ENCODE results near the gene SMOC2. TPM values are rescaled to one million over a fixed set of nuclear protein-coding genes. Genes with fewer than 3 reads are reported as not detected.

The SMOC2 gene
- total RNA-seq, 1 experiment from 2014 or later = 0.42 TPM

DNA sequence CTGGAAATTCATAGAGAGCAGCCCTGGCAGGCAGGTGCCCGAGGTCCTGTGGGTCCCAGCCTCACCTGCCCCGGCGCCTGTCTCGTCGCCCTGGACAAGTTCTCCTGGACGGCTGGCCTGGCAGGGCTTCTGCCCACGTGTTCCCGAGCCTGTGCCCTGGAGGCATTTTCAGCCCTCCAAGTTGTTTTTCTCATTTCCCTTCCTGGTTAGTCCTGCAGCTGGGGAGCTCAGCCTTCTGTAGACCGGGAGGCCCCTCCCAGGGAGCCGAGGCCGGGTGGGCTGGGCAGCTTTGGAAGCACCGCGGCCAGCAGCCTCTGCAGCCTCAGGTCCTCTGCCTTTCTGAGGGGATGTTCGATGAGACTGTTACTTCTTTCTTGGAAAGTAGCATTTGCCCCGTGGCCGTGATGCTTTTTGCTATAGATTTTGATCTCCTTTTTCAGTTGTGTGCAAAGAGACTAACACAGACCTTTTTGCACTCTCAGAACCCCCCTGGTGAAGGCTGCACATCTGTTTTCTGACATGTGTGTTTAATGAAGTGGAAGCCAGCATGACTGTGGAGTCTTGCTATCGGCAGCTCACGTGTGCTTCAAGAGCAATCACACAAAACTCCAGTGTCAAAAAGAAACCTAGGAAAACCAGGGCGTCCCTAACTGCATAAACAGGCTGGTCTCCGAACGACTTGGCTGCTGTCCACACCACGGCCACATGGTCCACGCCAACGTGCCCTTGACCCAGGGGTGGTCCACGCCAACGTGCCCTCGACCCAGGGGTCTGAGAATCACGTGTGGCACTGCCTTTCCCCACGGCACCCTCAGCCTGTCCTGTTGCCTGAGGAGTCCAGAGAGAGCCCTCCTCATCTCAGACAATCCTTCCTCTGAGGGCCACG, 207.5 kb downstream of the SMOC2 start (continued):
- TF ChIP-seq CBX3 (IDR thresholded peaks at IDR 0.05; ENCODE audit: low read depth) = no peak
- no peak for TF ChIP-seq SRF (IDR thresholded peaks at IDR 0.05; ENCODE audit: low read depth)
- no peak for TF ChIP-seq JUND (IDR thresholded peaks at IDR 0.05)
- TF ChIP-seq RAD21 (IDR thresholded peaks at IDR 0.05; ENCODE audit: low read depth) = no peak
- no peak for TF ChIP-seq SIN3A (IDR thresholded peaks at IDR 0.05; ENCODE audit: low read depth)
- no peak for TF ChIP-seq FOSL1 (IDR thresholded peaks at IDR 0.05; ENCODE audit: low read depth)
- no peak for TF ChIP-seq TCF7L2 (IDR thresholded peaks at IDR 0.05; ENCODE audit: borderline replicate concordance, extremely low read depth, insufficient read depth, insufficient read length)
- TF ChIP-seq EZH2phosphoT487 (IDR thresholded peaks at IDR 0.05; ENCODE audit: borderline replicate concordance) = no peak

- no peaks in the 10 kb centered on the region for H3K9me3 ChIP-seq (ENCODE audit: control insufficient read depth in 1 of 2, insufficient read depth in 1 of 2, low read depth in 1 of 2, low read length in 2 of 2)
- ChIA-PET POLR2A (no interaction called here), CTCF (no interaction called here), RAD21 (ENCODE audit: low non-redundant PET in 1 of 2, low total read pairs in 2 of 2, uncharacterized antibody in 2 of 2, unreplicated experiment in 2 of 2) (no interaction called here)
- TF ChIP-seq EGR1 (IDR thresholded peaks at IDR 0.05; ENCODE audit: low read depth) (no peak), EZH2phosphoT487 (IDR thresholded peaks at IDR 0.05; ENCODE audit: borderline replicate concordance) (no peak), FOSL1 (IDR thresholded peaks at IDR 0.05; ENCODE audit: low read depth) (no peak), EZH2 (IDR thresholded peaks at IDR 0.05) (no peak), SIN3A (IDR thresholded peaks at IDR 0.05; ENCODE audit: low read depth) (no peak), POLR2A (IDR thresholded peaks at IDR 0.05; ENCODE audit: borderline replicate concordance, extremely low read depth, insufficient read depth, insufficient read length) (no peak), JUND (IDR thresholded peaks at IDR 0.05) (no peak), SRF (IDR thresholded peaks at IDR 0.05; ENCODE audit: low read depth) (no peak), ZNF274 (IDR thresholded peaks at IDR 0.05; ENCODE audit: low read depth, low read length) (no peak)
- TF ChIP-seq, protein P1, sequence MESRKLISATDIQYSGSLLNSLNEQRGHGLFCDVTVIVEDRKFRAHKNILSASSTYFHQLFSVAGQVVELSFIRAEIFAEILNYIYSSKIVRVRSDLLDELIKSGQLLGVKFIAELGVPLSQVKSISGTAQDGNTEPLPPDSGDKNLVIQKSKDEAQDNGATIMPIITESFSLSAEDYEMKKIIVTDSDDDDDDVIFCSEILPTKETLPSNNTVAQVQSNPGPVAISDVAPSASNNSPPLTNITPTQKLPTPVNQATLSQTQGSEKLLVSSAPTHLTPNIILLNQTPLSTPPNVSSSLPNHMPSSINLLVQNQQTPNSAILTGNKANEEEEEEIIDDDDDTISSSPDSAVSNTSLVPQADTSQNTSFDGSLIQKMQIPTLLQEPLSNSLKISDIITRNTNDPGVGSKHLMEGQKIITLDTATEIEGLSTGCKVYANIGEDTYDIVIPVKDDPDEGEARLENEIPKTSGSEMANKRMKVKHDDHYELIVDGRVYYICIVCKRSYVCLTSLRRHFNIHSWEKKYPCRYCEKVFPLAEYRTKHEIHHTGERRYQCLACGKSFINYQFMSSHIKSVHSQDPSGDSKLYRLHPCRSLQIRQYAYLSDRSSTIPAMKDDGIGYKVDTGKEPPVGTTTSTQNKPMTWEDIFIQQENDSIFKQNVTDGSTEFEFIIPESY (IDR thresholded peaks at IDR 0.05; ENCODE audit: extremely low read depth, insufficient replicate concordance, low read length) = no peak
- ATAC-seq (no peak), DNase-seq (ENCODE audit: low read depth, low spot score) (no peak)
- BruUV-seq (replicated peaks) = no TSS peak
- no peaks in the 10 kb centered on the region; a peak in 1 of 4 replicates for H3K4me1 ChIP-seq (ENCODE audit: control insufficient read depth in 1 of 2, insufficient read depth in 2 of 2, low read length in 2 of 2)
- no peaks in the 10 kb centered on the region for H3K79me2 ChIP-seq (ENCODE audit: insufficient read depth, low read length)
- H3K9ac ChIP-seq (ENCODE audit: low read length) = no peak overlapping the region
- no peak overlapping the region for H3K27ac ChIP-seq (ENCODE audit: low read depth, low read length)
- no peak overlapping the region for H3K4me2 ChIP-seq (ENCODE audit: low read length)
- H3K36me3 ChIP-seq (ENCODE audit: control insufficient read depth in 1 of 2, insufficient read depth in 2 of 2, low read length in 2 of 2) = no peaks in the 10 kb centered on the region
- H2AFZ ChIP-seq (ENCODE audit: low read depth, low read length, poor library complexity, severe bottlenecking) = no peak overlapping the region
- intact Hi-C loops (cut with micrococcal nuclease) = no loop called here
- no peaks in the 10 kb centered on the region for H4K20me1 ChIP-seq (ENCODE audit: insufficient read depth)
- H3K9me2 ChIP-seq (ENCODE audit: insufficient read depth) = no peaks in the 10 kb centered on the region
- H3K27me3 ChIP-seq (ENCODE audit: insufficient read depth, low read length) = no peaks in the 10 kb centered on the region
- H3K4me3 ChIP-seq (replicated peaks in 1 of 2; ENCODE audit: low read depth in 1 of 2, low read length in 2 of 2) = no peak overlapping the region
These were observed 208.2 kb downstream of the SMOC2 start for GRCh38 chr6:168649209-168649608.
